ENCODE data around the gene TNFRSF21. TPM values are rescaled to one million over a fixed set of nuclear protein-coding genes. Genes with fewer than 3 reads are reported as not detected.

The TNFRSF21 gene
- total and polyA plus RNA-seq, 11 donors = 2.7 to 18.1 (median 5.6) TPM

- H3K4me3 ChIP-seq = no peak overlapping the region
- H3K4me1 ChIP-seq = no peaks in the 10 kb centered on the region
- H3K36me3 ChIP-seq = no peaks in the 10 kb centered on the region
- H3K27ac ChIP-seq = no peak overlapping the region
- intact Hi-C loops (cut with DNase I) = no loop called here
- H3K27me3 ChIP-seq = no peaks in the 10 kb centered on the region
- TF ChIP-seq, protein P1, sequence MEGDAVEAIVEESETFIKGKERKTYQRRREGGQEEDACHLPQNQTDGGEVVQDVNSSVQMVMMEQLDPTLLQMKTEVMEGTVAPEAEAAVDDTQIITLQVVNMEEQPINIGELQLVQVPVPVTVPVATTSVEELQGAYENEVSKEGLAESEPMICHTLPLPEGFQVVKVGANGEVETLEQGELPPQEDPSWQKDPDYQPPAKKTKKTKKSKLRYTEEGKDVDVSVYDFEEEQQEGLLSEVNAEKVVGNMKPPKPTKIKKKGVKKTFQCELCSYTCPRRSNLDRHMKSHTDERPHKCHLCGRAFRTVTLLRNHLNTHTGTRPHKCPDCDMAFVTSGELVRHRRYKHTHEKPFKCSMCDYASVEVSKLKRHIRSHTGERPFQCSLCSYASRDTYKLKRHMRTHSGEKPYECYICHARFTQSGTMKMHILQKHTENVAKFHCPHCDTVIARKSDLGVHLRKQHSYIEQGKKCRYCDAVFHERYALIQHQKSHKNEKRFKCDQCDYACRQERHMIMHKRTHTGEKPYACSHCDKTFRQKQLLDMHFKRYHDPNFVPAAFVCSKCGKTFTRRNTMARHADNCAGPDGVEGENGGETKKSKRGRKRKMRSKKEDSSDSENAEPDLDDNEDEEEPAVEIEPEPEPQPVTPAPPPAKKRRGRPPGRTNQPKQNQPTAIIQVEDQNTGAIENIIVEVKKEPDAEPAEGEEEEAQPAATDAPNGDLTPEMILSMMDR (IDR thresholded peaks at IDR 0.05) = no peak
- TF ChIP-seq POLR2A (IDR thresholded peaks at IDR 0.05) = no peak
- DNase-seq = no peak
- ATAC-seq = no peak
- 94 to 97% (median 95%) methylated on average over 1 of the region's 1 CpG for WGBS, 4 donors
- H3K9me3 ChIP-seq = no peaks in the 10 kb centered on the region
Observed at GRCh38 chr6:47187113-47187512, 122.6 kb downstream of the TNFRSF21 start.

DNA sequence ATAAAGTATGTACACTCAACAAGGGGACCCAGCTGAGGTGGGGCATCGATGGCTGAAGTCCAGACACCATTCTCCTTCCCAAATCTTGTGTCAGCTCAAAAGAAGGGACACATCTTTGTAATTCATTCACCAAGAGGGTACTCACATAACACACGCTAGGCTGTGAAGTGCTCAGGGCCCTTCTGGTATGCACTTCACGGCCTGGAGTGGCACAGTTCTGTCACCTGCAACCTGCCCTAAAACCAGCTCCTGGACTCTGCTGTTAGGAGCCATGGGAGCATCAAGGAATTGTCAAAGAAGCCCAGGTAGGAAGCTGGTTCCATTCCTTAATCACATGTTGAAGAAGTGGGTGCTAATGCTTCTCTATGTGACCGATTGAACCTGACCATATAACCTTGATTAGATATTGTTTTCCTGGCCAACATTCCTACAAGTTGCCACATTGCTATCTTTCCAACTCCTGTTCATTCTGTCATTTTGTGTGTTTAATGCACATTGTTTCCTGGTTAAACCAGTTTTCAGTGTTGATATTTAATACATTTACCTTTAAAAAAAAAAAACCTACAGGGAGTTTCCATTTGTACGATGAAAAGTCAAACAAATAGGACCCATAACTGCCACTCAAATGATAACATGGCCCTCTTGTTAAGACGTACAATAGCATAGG is 127.3 kb downstream of the TNFRSF21 start:
- intact Hi-C loops (cut with DNase I) = no loop called here
- Histone ChIP-seq H3K27me3 (no peaks in the 10 kb centered on the region), H3K36me3 (no peaks in the 10 kb centered on the region), H3K4me3 (no peak overlapping the region), H3K4me1 (no peaks in the 10 kb centered on the region), H3K27ac (no peak overlapping the region), H3K9me3 (no peaks in the 10 kb centered on the region)
- WGBS, 4 donors = 84 to 92% (median 87%) methylated on average over 5 to 6 of the region's 6 CpGs
- DNase-seq = no peak
- TF ChIP-seq, protein P1 (IDR thresholded peaks at IDR 0.05) = no peak
- TF ChIP-seq POLR2A (IDR thresholded peaks at IDR 0.05) = no peak
- no peak for ATAC-seq

- WGBS, 4 donors = 88 to 96% (median 92%) methylated on average over 5 of the region's 5 CpGs
- Histone ChIP-seq H3K36me3 (no peaks in the 10 kb centered on the region), H3K9me3 (no peaks in the 10 kb centered on the region), H3K4me3 (no peak overlapping the region), H3K4me1 (no peaks in the 10 kb centered on the region), H3K27me3 (no peaks in the 10 kb centered on the region), H3K27ac (no peak overlapping the region)
- no peak for ATAC-seq
- no peak for TF ChIP-seq POLR2A (IDR thresholded peaks at IDR 0.05)
- TF ChIP-seq, protein P1 (IDR thresholded peaks at IDR 0.05) = no peak
- intact Hi-C loops (cut with DNase I) = no loop called here
- no peak for DNase-seq
Observed at GRCh38 chr6:47181681-47182080, 128.0 kb downstream of the TNFRSF21 start.

Other genes with a start within 250 kb of the TNFRSF21 start
- 10 to 100 TPM in 8 of 9 donors, 1 to 10 TPM in 1; 9.7 to 18.0 (median 13.7) TPM for gene CD2AP, start 167.9 kb upstream of the TNFRSF21 start, total RNA-seq
- 10 to 100 TPM in 1 of 2 donors, 1 to 10 TPM in 1; 6.4 to 10.5 TPM for gene CD2AP, start 167.9 kb upstream of the TNFRSF21 start, polyA plus RNA-seq

Data from heart left ventricle (tissue), 16 donors.